GF-D8 (cell line): ENCODE results near the gene FMN2.

ENCODE experiments used
- DNase-seq: peaks from one replicate; lab custom pipeline; 2025; lab: John Stamatoyannopoulos, UW

FMN2 gene

GRCh38 chr1:240091614-240092300 lies at the start of gene FMN2:
TSS of gene FMN2 (plus strand) at chr1:240091883. CDS start at chr1:240092110, 227 bp downstream.
- no peak for DNase-seq

GRCh38 chr1:240044620-240045019 lies 47.1 kb upstream of the FMN2 start:
- no peak for DNase-seq

GRCh38 chr1:240046000-240046399 lies 45.7 kb upstream of the FMN2 start:
- no peak for DNase-seq

- no peak for DNase-seq
These were observed 37.5 kb upstream of the FMN2 start for GRCh38 chr1:240054109-240054701.

- DNase-seq, result no peak
These were observed 35.7 kb upstream of the FMN2 start for GRCh38 chr1:240055936-240056335.

- no peak for DNase-seq
These were observed 35.3 kb upstream of the FMN2 start for GRCh38 chr1:240056350-240056749.

GRCh38 chr1:240058049-240058448 lies 33.6 kb upstream of the FMN2 start:
- no peak for DNase-seq

- no peak for DNase-seq
These were observed 22.7 kb upstream of the FMN2 start for GRCh38 chr1:240068961-240069360.

- DNase-seq, result no peak
These were observed 21.5 kb upstream of the FMN2 start for GRCh38 chr1:240070188-240070587.

- DNase-seq, result no peak
These were observed 18.6 kb upstream of the FMN2 start for GRCh38 chr1:240073097-240073496.

- DNase-seq, result no peak
These were observed 17.3 kb upstream of the FMN2 start for GRCh38 chr1:240074422-240074821.

- DNase-seq, result no peak
These were observed 16.8 kb upstream of the FMN2 start for GRCh38 chr1:240074908-240075307.

GRCh38 chr1:240084337-240084736 lies 7.3 kb upstream of the FMN2 start:
- DNase-seq, result no peak

GRCh38 chr1:240084749-240085148 lies 6.9 kb upstream of the FMN2 start:
- no peak for DNase-seq

- DNase-seq, result no peak
These were observed 5.0 kb upstream of the FMN2 start for GRCh38 chr1:240086726-240087125.

GRCh38 chr1:240090014-240090413 lies 1.7 kb upstream of the FMN2 start:
- no peak for DNase-seq

- DNase-seq, result no peak
These were observed 604 bp upstream of the FMN2 start for GRCh38 chr1:240090957-240091600.

GRCh38 chr1:240092301-240093119 lies 827 bp downstream of the FMN2 start:
- no peak for DNase-seq

- no peak for DNase-seq
These were observed 1.7 kb downstream of the FMN2 start for GRCh38 chr1:240093120-240093961.

GRCh38 chr1:240094041-240094722 lies 2.5 kb downstream of the FMN2 start:
- no peak for DNase-seq

- no peak for DNase-seq
These were observed 5.3 kb downstream of the FMN2 start for GRCh38 chr1:240096974-240097373.
